ENCODE results near the gene RCOR1.

The RCOR1 gene

GRCh38 chr14:102729825-102730224, 137.4 kb downstream of the RCOR1 start:
- Histone ChIP-seq H3K4me3 (ENCODE audit: insufficient read depth, low read depth, low read length, poor library complexity, severe bottlenecking) (no peak overlapping the region), H3K36me3 (ENCODE audit: control insufficient read depth, insufficient read depth, low read length) (peaks cover 26% of the 10 kb centered on the region)

GRCh38 chr14:102731101-102731870, 138.8 kb downstream of the RCOR1 start:
- Histone ChIP-seq H3K4me3 (ENCODE audit: insufficient read depth, low read depth, low read length, poor library complexity, severe bottlenecking) (no peak overlapping the region), H3K27ac (ENCODE audit: insufficient read depth, low read length, poor library complexity, severe bottlenecking) (no peak overlapping the region), H3K27me3 (replicated peaks; ENCODE audit: control insufficient read depth, insufficient read depth, low read length, poor library complexity, severe bottlenecking) (no peaks in the 10 kb centered on the region), H3K4me1 (ENCODE audit: control insufficient read depth, insufficient read depth, low read length, poor library complexity, severe bottlenecking) (no peaks in the 10 kb centered on the region), H3K9me3 (ENCODE audit: control insufficient read depth, low read length) (no peaks in the 10 kb centered on the region), H3K36me3 (ENCODE audit: control insufficient read depth, insufficient read depth, low read length) (peaks cover 22% of the 10 kb centered on the region)
- no peak for DNase-seq

More at GRCh38 chr14:102729825-102730224, 137.4 kb downstream of the RCOR1 start:
- Histone ChIP-seq H3K4me1 (ENCODE audit: control insufficient read depth, insufficient read depth, low read length, poor library complexity, severe bottlenecking) (no peaks in the 10 kb centered on the region), H3K9me3 (ENCODE audit: control insufficient read depth, low read length) (no peaks in the 10 kb centered on the region), H3K27ac (ENCODE audit: insufficient read depth, low read length, poor library complexity, severe bottlenecking) (no peak overlapping the region), H3K27me3 (replicated peaks; ENCODE audit: control insufficient read depth, insufficient read depth, low read length, poor library complexity, severe bottlenecking) (no peaks in the 10 kb centered on the region)
- DNase-seq, result no peak

GRCh38 chr14:102731871-102732800, 139.7 kb downstream of the RCOR1 start:
- DNase-seq, result no peak
- H3K36me3 ChIP-seq (ENCODE audit: control insufficient read depth, insufficient read depth, low read length), result peaks cover 15% of the 10 kb centered on the region
- H3K27ac ChIP-seq (ENCODE audit: insufficient read depth, low read length, poor library complexity, severe bottlenecking), result no peak overlapping the region
- H3K4me1 ChIP-seq (ENCODE audit: control insufficient read depth, insufficient read depth, low read length, poor library complexity, severe bottlenecking), result no peaks in the 10 kb centered on the region
- H3K27me3 ChIP-seq (replicated peaks; ENCODE audit: control insufficient read depth, insufficient read depth, low read length, poor library complexity, severe bottlenecking), result no peaks in the 10 kb centered on the region
- no peak overlapping the region for H3K4me3 ChIP-seq (ENCODE audit: insufficient read depth, low read depth, low read length, poor library complexity, severe bottlenecking)
- no peaks in the 10 kb centered on the region for H3K9me3 ChIP-seq (ENCODE audit: control insufficient read depth, low read length)

GRCh38 chr14:102732924-102733323, 140.5 kb downstream of the RCOR1 start:
- no peak for DNase-seq
- H3K36me3 ChIP-seq (ENCODE audit: control insufficient read depth, insufficient read depth, low read length), result peaks cover 7% of the 10 kb centered on the region
- H3K27ac ChIP-seq (ENCODE audit: insufficient read depth, low read length, poor library complexity, severe bottlenecking), result no peak overlapping the region
- H3K27me3 ChIP-seq (replicated peaks; ENCODE audit: control insufficient read depth, insufficient read depth, low read length, poor library complexity, severe bottlenecking), result no peaks in the 10 kb centered on the region
- H3K4me3 ChIP-seq (ENCODE audit: insufficient read depth, low read depth, low read length, poor library complexity, severe bottlenecking), result no peak overlapping the region
- H3K4me1 ChIP-seq (ENCODE audit: control insufficient read depth, insufficient read depth, low read length, poor library complexity, severe bottlenecking), result no peaks in the 10 kb centered on the region
- no peaks in the 10 kb centered on the region for H3K9me3 ChIP-seq (ENCODE audit: control insufficient read depth, low read length)

- Histone ChIP-seq H3K27me3 (replicated peaks; ENCODE audit: control insufficient read depth, insufficient read depth, low read length, poor library complexity, severe bottlenecking) (no peaks in the 10 kb centered on the region), H3K27ac (ENCODE audit: insufficient read depth, low read length, poor library complexity, severe bottlenecking) (no peak overlapping the region), H3K36me3 (ENCODE audit: control insufficient read depth, insufficient read depth, low read length) (peaks cover 3% of the 10 kb centered on the region), H3K4me1 (ENCODE audit: control insufficient read depth, insufficient read depth, low read length, poor library complexity, severe bottlenecking) (no peaks in the 10 kb centered on the region), H3K4me3 (ENCODE audit: insufficient read depth, low read depth, low read length, poor library complexity, severe bottlenecking) (no peak overlapping the region), H3K9me3 (ENCODE audit: control insufficient read depth, low read length) (no peaks in the 10 kb centered on the region)
- DNase-seq, result no peak
Observed at GRCh38 chr14:102733326-102733725, 140.9 kb downstream of the RCOR1 start.

GRCh38 chr14:102734436-102734835, 142.0 kb downstream of the RCOR1 start:
- H3K27ac ChIP-seq (ENCODE audit: insufficient read depth, low read length, poor library complexity, severe bottlenecking), result no peak overlapping the region
- no peaks in the 10 kb centered on the region for H3K36me3 ChIP-seq (ENCODE audit: control insufficient read depth, insufficient read depth, low read length)
- no peaks in the 10 kb centered on the region for H3K27me3 ChIP-seq (replicated peaks; ENCODE audit: control insufficient read depth, insufficient read depth, low read length, poor library complexity, severe bottlenecking)
- no peak for DNase-seq
- no peak overlapping the region for H3K4me3 ChIP-seq (ENCODE audit: insufficient read depth, low read depth, low read length, poor library complexity, severe bottlenecking)
- H3K4me1 ChIP-seq (ENCODE audit: control insufficient read depth, insufficient read depth, low read length, poor library complexity, severe bottlenecking), result no peaks in the 10 kb centered on the region
- H3K9me3 ChIP-seq (ENCODE audit: control insufficient read depth, low read length), result no peaks in the 10 kb centered on the region

- H3K36me3 ChIP-seq (ENCODE audit: control insufficient read depth, insufficient read depth, low read length), result no peaks in the 10 kb centered on the region
- DNase-seq, result no peak
- no peaks in the 10 kb centered on the region for H3K27me3 ChIP-seq (replicated peaks; ENCODE audit: control insufficient read depth, insufficient read depth, low read length, poor library complexity, severe bottlenecking)
Observed at GRCh38 chr14:102736956-102737355, 144.5 kb downstream of the RCOR1 start.

GRCh38 chr14:102737402-102738372, 145.2 kb downstream of the RCOR1 start:
- Histone ChIP-seq H3K27ac (ENCODE audit: insufficient read depth, low read length, poor library complexity, severe bottlenecking) (no peak overlapping the region), H3K27me3 (replicated peaks; ENCODE audit: control insufficient read depth, insufficient read depth, low read length, poor library complexity, severe bottlenecking) (no peaks in the 10 kb centered on the region), H3K9me3 (ENCODE audit: control insufficient read depth, low read length) (peaks cover 3% of the 10 kb centered on the region), H3K36me3 (ENCODE audit: control insufficient read depth, insufficient read depth, low read length) (no peaks in the 10 kb centered on the region), H3K4me3 (ENCODE audit: insufficient read depth, low read depth, low read length, poor library complexity, severe bottlenecking) (no peak overlapping the region), H3K4me1 (ENCODE audit: control insufficient read depth, insufficient read depth, low read length, poor library complexity, severe bottlenecking) (no peaks in the 10 kb centered on the region)
- DNase-seq, result no peak

More at GRCh38 chr14:102736956-102737355, 144.5 kb downstream of the RCOR1 start:
- Histone ChIP-seq H3K9me3 (ENCODE audit: control insufficient read depth, low read length) (peaks cover under 1% of the 10 kb centered on the region), H3K4me3 (ENCODE audit: insufficient read depth, low read depth, low read length, poor library complexity, severe bottlenecking) (no peak overlapping the region), H3K4me1 (ENCODE audit: control insufficient read depth, insufficient read depth, low read length, poor library complexity, severe bottlenecking) (no peaks in the 10 kb centered on the region), H3K27ac (ENCODE audit: insufficient read depth, low read length, poor library complexity, severe bottlenecking) (no peak overlapping the region)

GRCh38 chr14:102738373-102739189, 146.1 kb downstream of the RCOR1 start:
- Histone ChIP-seq H3K4me3 (ENCODE audit: insufficient read depth, low read depth, low read length, poor library complexity, severe bottlenecking) (no peak overlapping the region), H3K9me3 (ENCODE audit: control insufficient read depth, low read length) (peaks cover 3% of the 10 kb centered on the region), H3K36me3 (ENCODE audit: control insufficient read depth, insufficient read depth, low read length) (no peaks in the 10 kb centered on the region), H3K27ac (ENCODE audit: insufficient read depth, low read length, poor library complexity, severe bottlenecking) (no peak overlapping the region), H3K27me3 (replicated peaks; ENCODE audit: control insufficient read depth, insufficient read depth, low read length, poor library complexity, severe bottlenecking) (no peaks in the 10 kb centered on the region), H3K4me1 (ENCODE audit: control insufficient read depth, insufficient read depth, low read length, poor library complexity, severe bottlenecking) (no peaks in the 10 kb centered on the region)
- no peak for DNase-seq

All from effector memory CD4-positive, alpha-beta T cell (primary cell).